ENCODE results near the gene CYLC1.

CYLC1 gene

GRCh38 chrX:83860846-83861245, at the start of gene CYLC1:
CYLC1 (plus strand) TSS chrX:83861146; CDS start chrX:83861183, 37 bp downstream.
- no peaks in the 10 kb centered on the region for H3K4me1 Mint-ChIP-seq
- H3K9me3 Mint-ChIP-seq, result peaks cover 10% of the 10 kb centered on the region
- H3K27ac Mint-ChIP-seq, result no peak within 1 kb of the TSS
- no peak for DNase-seq (ENCODE audit: low spot score in 2 of 2)
- H3K36me3 Mint-ChIP-seq, result no peaks in the 10 kb centered on the region
- ATAC-seq, result no peak
- no peak within 1 kb of the TSS for H3K4me3 Mint-ChIP-seq

- no peak overlapping the region for H3K4me3 Mint-ChIP-seq
- ATAC-seq (no peak), DNase-seq (ENCODE audit: low spot score in 2 of 2) (no peak)
Measured at GRCh38 chrX:83819304-83819703, 41.6 kb upstream of the CYLC1 start.

GRCh38 chrX:83829874-83830273, 31.1 kb upstream of the CYLC1 start:
- Mint-ChIP-seq H3K27ac (no peak overlapping the region), H3K36me3 (no peaks in the 10 kb centered on the region), H3K4me1 (no peaks in the 10 kb centered on the region), H3K4me3 (no peak overlapping the region), H3K9me3 (peaks cover 4% of the 10 kb centered on the region)
- ATAC-seq (no peak), DNase-seq (ENCODE audit: low spot score in 2 of 2) (no peak)

More at GRCh38 chrX:83819304-83819703, 41.6 kb upstream of the CYLC1 start:
- H3K36me3 Mint-ChIP-seq, result no peaks in the 10 kb centered on the region
- H3K27ac Mint-ChIP-seq, result no peak overlapping the region
- peaks cover 22% of the 10 kb centered on the region for H3K9me3 Mint-ChIP-seq
- no peaks in the 10 kb centered on the region for H3K4me1 Mint-ChIP-seq

- DNase-seq (ENCODE audit: low spot score in 2 of 2), result no peak
- H3K4me3 Mint-ChIP-seq, result no peak overlapping the region
Measured at GRCh38 chrX:83845397-83845796, 15.5 kb upstream of the CYLC1 start.

GRCh38 chrX:83847339-83847738, 13.6 kb upstream of the CYLC1 start:
- DNase-seq (ENCODE audit: low spot score in 2 of 2), result no peak
- no peaks in the 10 kb centered on the region for H3K4me1 Mint-ChIP-seq
- no peaks in the 10 kb centered on the region for H3K36me3 Mint-ChIP-seq
- ATAC-seq, result no peak
- no peak overlapping the region for H3K4me3 Mint-ChIP-seq
- H3K9me3 Mint-ChIP-seq, result no peaks in the 10 kb centered on the region
- no peak overlapping the region for H3K27ac Mint-ChIP-seq

More at GRCh38 chrX:83845397-83845796, 15.5 kb upstream of the CYLC1 start:
- Mint-ChIP-seq H3K9me3 (no peaks in the 10 kb centered on the region), H3K27ac (no peak overlapping the region), H3K4me1 (no peaks in the 10 kb centered on the region), H3K36me3 (no peaks in the 10 kb centered on the region)
- ATAC-seq, result no peak

- H3K4me3 Mint-ChIP-seq, result no peak overlapping the region
- no peak for ATAC-seq
- no peak for DNase-seq (ENCODE audit: low spot score in 2 of 2)
- no peaks in the 10 kb centered on the region for H3K4me1 Mint-ChIP-seq
- H3K36me3 Mint-ChIP-seq, result no peaks in the 10 kb centered on the region
- peaks cover 9% of the 10 kb centered on the region for H3K9me3 Mint-ChIP-seq
- no peak overlapping the region for H3K27ac Mint-ChIP-seq
Measured at GRCh38 chrX:83888585-83888984, 27.6 kb downstream of the CYLC1 start.

- Mint-ChIP-seq H3K4me3 (no peak overlapping the region), H3K9me3 (peaks cover 6% of the 10 kb centered on the region), H3K27ac (no peak overlapping the region), H3K4me1 (no peaks in the 10 kb centered on the region), H3K36me3 (no peaks in the 10 kb centered on the region)
- ATAC-seq (no peak), DNase-seq (ENCODE audit: low spot score in 2 of 2) (no peak)
Measured at GRCh38 chrX:83892433-83892832, 31.5 kb downstream of the CYLC1 start.

GRCh38 chrX:83906921-83907320, 46.0 kb downstream of the CYLC1 start:
- H3K4me1 Mint-ChIP-seq, result no peaks in the 10 kb centered on the region

GRCh38 chrX:83916525-83916924, 55.6 kb downstream of the CYLC1 start:
- no peak overlapping the region for H3K4me3 Mint-ChIP-seq
- DNase-seq (ENCODE audit: low spot score in 2 of 2) (no peak), ATAC-seq (no peak)
- no peaks in the 10 kb centered on the region for H3K36me3 Mint-ChIP-seq
- H3K27ac Mint-ChIP-seq, result no peak overlapping the region
- peaks cover 2% of the 10 kb centered on the region for H3K9me3 Mint-ChIP-seq
- H3K4me1 Mint-ChIP-seq, result no peaks in the 10 kb centered on the region

More at GRCh38 chrX:83906921-83907320, 46.0 kb downstream of the CYLC1 start:
- no peak for ATAC-seq
- Mint-ChIP-seq H3K36me3 (no peaks in the 10 kb centered on the region), H3K27ac (no peak overlapping the region), H3K9me3 (no peaks in the 10 kb centered on the region), H3K4me3 (no peak overlapping the region)
- DNase-seq (ENCODE audit: low spot score in 2 of 2), result no peak

GRCh38 chrX:83934220-83934619, 73.3 kb downstream of the CYLC1 start:
- DNase-seq (ENCODE audit: low spot score in 2 of 2), result no peak
- Mint-ChIP-seq H3K9me3 (peaks cover 4% of the 10 kb centered on the region), H3K27ac (no peak overlapping the region), H3K36me3 (no peaks in the 10 kb centered on the region), H3K4me3 (no peak overlapping the region), H3K4me1 (no peaks in the 10 kb centered on the region)
- no peak for ATAC-seq
